CD4-positive, CD25-positive, alpha-beta regulatory T cell (primary cell): ENCODE measurements around the gene PCDHA12. TPM values are rescaled to one million over a fixed set of nuclear protein-coding genes. Genes with fewer than 3 reads are reported as not detected.
A peak's percentile ranks its signal among the peaks of the same experiment; 100 is the strongest.

Source experiments
- ATAC-seq, 2 donors: fragments of 150-1000 bp; cut with Tn5 transposase; one replicate each; pipeline ENCODE4 v1.10.0; 2021; ENCODE audit warnings: low read depth in 2 of 2, moderate number of reproducible peaks in 2 of 2, moderate library complexity in 1 of 2
- DNase-seq, 3 donors: peaks; one replicate each; pipeline versions ENCODE4 v3.0.0 to v3.0.0-alpha.2; 2012 to 2022; ENCODE audit warnings: mixed read lengths in 1 of 3
- H3K27ac ChIP-seq: one replicate; pipeline ENCODE4 v1.7.0; 2013; ENCODE audit warnings: mild to moderate bottlenecking, low read length; ENCODE audit not compliant: insufficient read depth, poor library complexity, severe bottlenecking
- H3K27me3 ChIP-seq: one replicate; pipeline ENCODE4 v1.7.0; 2013; ENCODE audit warnings: low read length; ENCODE audit not compliant: control insufficient read depth, insufficient read depth
- H3K36me3 ChIP-seq: one replicate; pipeline ENCODE4 v1.7.0; 2013; ENCODE audit warnings: mild to moderate bottlenecking, low read length, moderate library complexity; ENCODE audit not compliant: control insufficient read depth, insufficient read depth
- H3K4me1 ChIP-seq: 2 replicates; pipeline ENCODE4 v1.7.0; 2013; ENCODE audit warnings: mild to moderate bottlenecking, low read length; ENCODE audit not compliant: insufficient read depth, control insufficient read depth, poor library complexity, severe bottlenecking
- H3K4me3 ChIP-seq: one replicate; pipeline ENCODE4 v1.7.0; 2013; ENCODE audit warnings: low read depth, mild to moderate bottlenecking, low read length, moderate library complexity
- H3K9me3 ChIP-seq, 2 experiments: 1 replicate in 1 of 2; 2 replicates in 1 of 2; pipeline ENCODE4 v1.7.0; 2013; ENCODE audit warnings: low read length in 2 of 2, mild to moderate bottlenecking in 1 of 2, moderate library complexity in 1 of 2; ENCODE audit not compliant: control insufficient read depth in 2 of 2
- H3K27ac Mint-ChIP-seq, 3 donors: one replicate each; pipeline ENCODE4 v1.8.0; 2020 to 2022; ENCODE audit warnings: mild to moderate bottlenecking in 3 of 3, mixed read lengths in 3 of 3, moderate library complexity in 2 of 3
- H3K27me3 Mint-ChIP-seq: one replicate; pipeline ENCODE4 v1.8.0; 2022; ENCODE audit warnings: mild to moderate bottlenecking, mixed read lengths
- H3K36me3 Mint-ChIP-seq: one replicate; pipeline ENCODE4 v1.8.0; 2020; ENCODE audit warnings: mixed read lengths
- H3K4me1 Mint-ChIP-seq, 4 donors: one replicate each; pipeline ENCODE4 v1.8.0; 2020 to 2022; ENCODE audit warnings: mixed read lengths in 4 of 4, mild to moderate bottlenecking in 1 of 4
- H3K4me3 Mint-ChIP-seq, 4 donors: one replicate each; pipeline ENCODE4 v1.8.0; 2020 to 2022; ENCODE audit warnings: mild to moderate bottlenecking in 4 of 4, mixed read lengths in 4 of 4, moderate library complexity in 3 of 4
- H3K9me3 Mint-ChIP-seq, 7 donors: one replicate each; pipeline ENCODE4 v1.8.0; 2020 to 2022; ENCODE audit warnings: mixed read lengths in 7 of 7, mild to moderate bottlenecking in 3 of 7, moderate library complexity in 2 of 7
- polyA plus RNA-seq, 4 donors: library from polyadenylated mRNA; unstranded; fragments of 300-500 nt; fragmentation: Illumina TruSeq; gene quantifications; one replicate each; pipeline ENCODE4 v1.2.3, GENCODE V29; 2021
- total RNA-seq: library from RNA; stranded (reverse); gene quantifications from one replicate; pipeline ENCODE4 v1.2.3, GENCODE V29; 2022

The PCDHA12 gene
- total and polyA plus RNA-seq, 5 donors from 2014 or later = not detected

DNA sequence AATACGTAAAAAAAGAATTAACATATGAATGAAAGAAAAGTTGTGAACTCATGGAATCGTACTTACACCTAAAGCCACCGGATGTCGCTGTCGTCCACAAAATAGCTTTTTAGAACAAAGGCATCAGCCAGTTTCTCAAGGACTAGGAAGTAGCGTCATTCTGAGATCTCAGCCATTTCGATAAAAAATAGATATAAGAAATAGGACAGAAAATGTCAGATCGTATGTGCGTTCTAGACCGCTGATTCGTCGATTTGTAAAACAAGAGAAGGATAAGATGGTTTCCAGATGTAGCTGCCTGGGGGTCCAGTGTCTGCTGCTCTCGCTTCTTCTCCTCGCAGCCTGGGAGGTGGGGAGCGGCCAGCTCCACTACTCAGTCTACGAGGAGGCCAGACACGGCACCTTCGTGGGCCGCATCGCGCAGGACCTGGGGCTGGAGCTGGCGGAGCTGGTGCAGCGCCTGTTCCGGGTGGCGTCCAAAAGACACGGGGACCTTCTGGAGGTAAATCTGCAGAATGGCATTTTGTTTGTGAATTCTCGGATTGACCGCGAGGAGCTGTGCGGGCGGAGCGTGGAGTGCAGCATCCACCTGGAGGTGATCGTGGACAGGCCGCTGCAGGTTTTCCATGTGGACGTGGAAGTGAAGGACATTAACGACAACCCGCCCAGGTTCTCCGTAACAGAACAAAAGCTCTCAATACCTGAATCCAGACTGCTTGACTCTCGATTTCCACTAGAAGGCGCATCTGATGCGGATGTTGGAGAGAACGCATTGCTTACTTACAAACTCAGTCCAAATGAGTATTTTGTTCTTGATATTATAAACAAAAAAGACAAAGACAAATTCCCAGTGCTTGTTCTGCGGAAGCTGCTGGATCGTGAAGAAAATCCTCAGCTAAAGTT is 19.1 kb upstream of the PCDHA12 start, which contains the start of gene PCDHA10:
Gene PCDHA10 (plus strand): TSS at position 126 of the 903 bp plus-strand sequence. CDS start 152 bp downstream, at position 278.
- no peaks in the 10 kb centered on the region for H3K36me3 ChIP-seq
- no peak within 1 kb of the TSS for H3K4me3 Mint-ChIP-seq
- no peaks in the 10 kb centered on the region for H3K27me3 ChIP-seq
- no peak within 1 kb of the TSS for H3K27ac ChIP-seq
- DNase-seq = no peak
- peaks cover 0 to 29% (median 4%) of the 10 kb centered on the region in 7 donors for H3K9me3 Mint-ChIP-seq
- no peaks in the 10 kb centered on the region for H3K36me3 Mint-ChIP-seq
- peak within 1 kb of the TSS in 1 of 3 donors; percentile 66 for H3K27ac Mint-ChIP-seq
- no peaks in the 10 kb centered on the region for H3K4me1 ChIP-seq
- H3K27me3 Mint-ChIP-seq = no peaks in the 10 kb centered on the region
- no peaks in the 10 kb centered on the region for H3K4me1 Mint-ChIP-seq
- H3K9me3 ChIP-seq = peaks cover 9 to 11% of the 10 kb centered on the region in 2 experiments
- H3K4me3 ChIP-seq = no peak within 1 kb of the TSS
- no peak for ATAC-seq

DNA sequence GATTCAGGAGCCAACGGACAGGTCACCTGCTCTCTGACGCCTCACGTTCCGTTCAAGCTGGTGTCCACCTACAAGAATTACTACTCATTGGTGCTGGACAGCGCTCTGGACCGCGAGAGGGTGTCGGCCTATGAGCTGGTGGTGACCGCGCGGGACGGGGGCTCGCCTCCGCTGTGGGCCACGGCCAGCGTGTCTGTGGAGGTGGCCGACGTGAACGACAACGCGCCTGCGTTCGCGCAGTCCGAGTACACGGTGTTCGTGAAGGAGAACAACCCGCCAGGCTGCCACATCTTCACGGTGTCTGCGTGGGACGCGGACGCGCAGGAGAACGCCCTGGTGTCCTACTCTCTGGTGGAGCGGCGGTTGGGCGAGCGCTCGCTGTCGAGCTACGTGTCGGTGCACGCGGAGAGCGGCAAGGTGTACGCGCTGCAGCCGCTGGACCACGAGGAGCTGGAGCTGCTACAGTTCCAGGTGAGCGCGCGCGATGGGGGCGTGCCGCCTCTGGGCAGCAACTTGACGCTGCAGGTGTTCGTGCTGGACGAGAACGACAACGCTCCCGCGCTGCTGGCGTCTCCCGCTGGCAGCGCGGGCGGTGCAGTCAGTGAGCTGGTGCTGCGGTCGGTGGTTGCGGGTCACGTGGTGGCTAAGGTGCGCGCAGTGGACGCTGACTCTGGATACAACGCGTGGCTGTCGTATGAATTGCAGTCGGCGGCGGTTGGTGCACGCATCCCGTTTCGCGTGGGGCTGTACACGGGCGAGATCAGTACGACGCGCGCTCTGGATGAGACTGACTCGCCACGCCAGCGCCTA is 17.7 kb upstream of the PCDHA12 start:
- Mint-ChIP-seq H3K4me3 (no peak overlapping the region), H3K27ac (no peak overlapping the region), H3K27me3 (no peaks in the 10 kb centered on the region), H3K9me3 (peaks cover 3 to 33% (median 6%) of the 10 kb centered on the region in 7 donors), H3K4me1 (no peaks in the 10 kb centered on the region), H3K36me3 (no peaks in the 10 kb centered on the region)
- no peak for DNase-seq
- ATAC-seq = no peak
- H3K36me3 ChIP-seq = no peaks in the 10 kb centered on the region
- H3K27me3 ChIP-seq = no peaks in the 10 kb centered on the region
- peaks cover 11% of the 10 kb centered on the region in 2 experiments for H3K9me3 ChIP-seq
- no peak overlapping the region for H3K4me3 ChIP-seq
- H3K4me1 ChIP-seq = no peaks in the 10 kb centered on the region
- no peak overlapping the region for H3K27ac ChIP-seq

DNA sequence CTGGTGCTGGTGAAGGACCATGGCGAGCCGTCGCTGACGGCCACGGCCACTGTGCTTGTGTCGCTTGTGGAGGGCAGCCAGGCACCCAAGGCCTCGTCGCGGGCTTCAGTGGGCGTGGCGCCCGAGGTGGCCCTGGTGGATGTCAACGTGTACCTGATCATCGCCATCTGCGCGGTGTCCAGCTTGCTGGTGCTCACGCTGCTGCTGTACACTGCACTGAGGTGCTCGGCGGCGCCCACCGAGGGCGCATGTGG is 17.2 kb upstream of the PCDHA12 start:
- no peak overlapping the region for H3K27ac Mint-ChIP-seq
- H3K9me3 ChIP-seq = peaks cover 11% of the 10 kb centered on the region in 2 experiments
- H3K4me3 Mint-ChIP-seq = no peak overlapping the region
- H3K4me1 Mint-ChIP-seq = no peaks in the 10 kb centered on the region
- no peaks in the 10 kb centered on the region for H3K36me3 Mint-ChIP-seq
- no peaks in the 10 kb centered on the region for H3K27me3 Mint-ChIP-seq
- DNase-seq = no peak
- H3K36me3 ChIP-seq = no peaks in the 10 kb centered on the region
- H3K4me1 ChIP-seq = no peaks in the 10 kb centered on the region
- no peak overlapping the region for H3K27ac ChIP-seq
- H3K4me3 ChIP-seq = no peak overlapping the region
- no peak for ATAC-seq
- peaks cover 3 to 33% (median 6%) of the 10 kb centered on the region in 7 donors for H3K9me3 Mint-ChIP-seq
- no peaks in the 10 kb centered on the region for H3K27me3 ChIP-seq

DNA sequence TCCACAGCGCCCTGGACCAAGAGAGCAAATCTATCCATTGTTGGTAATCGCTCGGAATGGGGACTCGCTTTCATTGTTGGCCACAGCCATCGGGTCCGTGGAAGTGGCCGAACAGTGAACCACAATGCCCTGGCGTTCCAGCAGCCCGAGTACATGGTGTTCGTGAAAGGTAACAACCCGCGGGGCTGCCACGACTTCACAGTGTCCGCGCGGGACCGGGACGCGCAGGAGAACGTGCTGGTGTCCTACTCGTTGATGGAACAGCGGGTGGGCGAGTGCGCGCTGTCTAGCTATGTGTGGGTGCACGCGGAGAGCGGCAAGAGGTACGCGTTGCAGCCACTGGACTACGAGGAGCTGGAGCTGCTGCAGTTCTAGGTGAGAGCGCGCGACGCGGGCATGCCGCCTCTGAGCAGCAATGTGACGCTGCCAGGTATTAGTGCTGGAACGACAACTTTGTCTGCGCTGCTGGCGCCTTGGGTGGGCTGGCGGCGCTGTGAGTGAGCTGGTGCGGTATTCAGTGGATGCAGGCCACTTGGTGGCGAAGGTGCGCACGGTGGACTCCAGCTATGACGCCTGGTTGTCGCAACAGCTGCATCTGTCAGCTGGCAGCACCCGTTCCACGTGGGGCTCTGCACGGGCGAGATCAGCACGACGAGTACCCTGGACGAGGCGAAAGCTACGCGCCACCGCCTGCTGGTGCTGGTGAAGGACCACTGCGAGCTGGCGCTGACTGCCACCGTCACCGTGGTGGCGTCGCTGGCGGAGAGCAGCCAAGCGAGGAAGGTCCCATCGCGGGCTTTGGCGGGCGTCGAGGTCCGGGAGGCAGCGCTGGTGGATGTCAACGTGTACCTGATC is 12.4 kb upstream of the PCDHA12 start:
- Mint-ChIP-seq H3K4me3 (no peak overlapping the region), H3K27me3 (no peaks in the 10 kb centered on the region), H3K27ac (no peak overlapping the region), H3K36me3 (no peaks in the 10 kb centered on the region), H3K4me1 (no peaks in the 10 kb centered on the region), H3K9me3 (peaks cover 0 to 15% (median 6%) of the 10 kb centered on the region in 7 donors)
- H3K9me3 ChIP-seq = peaks cover 0 to 4% of the 10 kb centered on the region in 2 experiments
- no peak overlapping the region for H3K4me3 ChIP-seq
- DNase-seq (no peak), ATAC-seq (no peak)
- no peaks in the 10 kb centered on the region for H3K4me1 ChIP-seq
- H3K27ac ChIP-seq = no peak overlapping the region
- H3K27me3 ChIP-seq = no peaks in the 10 kb centered on the region
- no peaks in the 10 kb centered on the region for H3K36me3 ChIP-seq

DNA sequence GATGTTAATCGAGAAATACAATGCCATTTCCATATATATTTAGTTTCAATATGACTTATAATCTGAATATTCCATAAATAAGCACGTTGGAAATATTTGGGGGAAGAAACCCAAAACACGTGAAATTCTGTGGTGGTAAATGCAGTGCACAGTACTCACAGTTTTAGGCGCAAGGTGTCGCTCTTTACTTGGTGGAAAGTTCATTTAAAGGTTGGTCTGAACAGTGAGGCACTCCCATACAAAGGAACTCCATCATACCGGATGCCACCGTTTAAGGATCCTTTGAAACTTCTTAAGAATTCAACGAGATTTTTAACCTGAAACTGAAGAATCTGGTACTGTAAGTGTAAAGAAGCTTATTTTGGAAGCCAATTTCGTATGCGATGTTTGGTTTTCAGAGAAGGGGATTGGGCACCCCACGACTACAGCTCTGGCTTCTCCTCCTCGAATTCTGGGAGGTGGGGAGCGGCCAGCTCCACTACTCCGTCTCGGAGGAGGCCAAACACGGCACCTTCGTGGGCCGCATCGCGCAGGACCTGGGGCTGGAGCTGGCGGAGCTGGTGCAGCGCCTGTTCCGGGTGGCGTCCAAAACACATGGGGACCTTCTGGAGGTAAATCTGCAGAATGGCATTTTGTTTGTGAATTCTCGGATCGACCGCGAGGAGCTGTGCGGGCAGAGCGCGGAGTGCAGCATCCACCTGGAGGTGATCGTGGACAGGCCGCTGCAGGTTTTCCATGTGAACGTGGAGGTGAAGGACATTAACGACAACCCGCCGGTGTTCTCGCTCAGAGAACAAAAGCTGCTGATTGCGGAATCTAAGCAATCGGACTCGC is 6.2 kb upstream of the PCDHA12 start, which contains the start of gene PCDHA11:
Gene PCDHA11 (plus strand): TSS at position 237 of the 834 bp plus-strand sequence. CDS start 147 bp downstream, at position 384.
- Mint-ChIP-seq H3K27me3 (peaks cover 6% of the 10 kb centered on the region), H3K27ac (no peak within 1 kb of the TSS), H3K9me3 (peaks cover 1 to 14% (median 4%) of the 10 kb centered on the region in 7 donors), H3K4me1 (no peaks in the 10 kb centered on the region), H3K36me3 (no peaks in the 10 kb centered on the region), H3K4me3 (no peak within 1 kb of the TSS)
- H3K27ac ChIP-seq = no peak within 1 kb of the TSS
- DNase-seq (peak in 1 of 3 donors; percentile 8), ATAC-seq (no peak)
- H3K9me3 ChIP-seq = peaks cover 0 to 8% of the 10 kb centered on the region in 2 experiments
- H3K4me3 ChIP-seq = no peak within 1 kb of the TSS
- no peaks in the 10 kb centered on the region for H3K36me3 ChIP-seq
- H3K27me3 ChIP-seq = peaks cover 2% of the 10 kb centered on the region
- no peaks in the 10 kb centered on the region for H3K4me1 ChIP-seq

DNA sequence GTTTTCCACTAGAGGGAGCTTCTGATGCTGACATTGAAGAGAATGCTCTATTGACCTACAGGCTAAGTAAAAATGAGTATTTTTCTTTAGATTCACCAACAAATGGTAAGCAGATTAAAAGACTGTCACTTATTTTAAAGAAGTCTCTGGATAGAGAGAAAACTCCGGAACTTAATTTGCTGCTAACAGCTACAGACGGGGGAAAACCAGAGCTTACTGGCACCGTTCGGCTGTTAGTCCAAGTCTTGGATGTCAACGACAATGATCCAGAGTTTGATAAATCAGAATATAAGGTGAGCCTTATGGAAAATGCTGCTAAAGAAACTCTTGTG is 5.6 kb upstream of the PCDHA12 start:
- Mint-ChIP-seq H3K9me3 (peaks cover 1 to 18% (median 6%) of the 10 kb centered on the region in 7 donors), H3K36me3 (no peaks in the 10 kb centered on the region), H3K4me3 (no peak overlapping the region), H3K27me3 (peaks cover 6% of the 10 kb centered on the region), H3K4me1 (no peaks in the 10 kb centered on the region), H3K27ac (no peak overlapping the region)
- Histone ChIP-seq H3K4me1 (no peaks in the 10 kb centered on the region), H3K9me3 (peaks cover 3 to 8% of the 10 kb centered on the region in 2 experiments), H3K36me3 (no peaks in the 10 kb centered on the region), H3K27ac (no peak overlapping the region), H3K27me3 (peaks cover 5% of the 10 kb centered on the region), H3K4me3 (no peak overlapping the region)
- no peak for DNase-seq
- ATAC-seq = no peak
